HTR-8/SVneo (cell line): ENCODE results near the gene MISP3.

Experiments used
- DNase-seq: peaks from one replicate; pipeline ENCODE4 v3.0.0; 2011; ENCODE audit warnings: low spot score, mixed read lengths; ENCODE audit not compliant: insufficient read length
- FAIRE-seq: peaks from 2 replicates; lab custom pipeline; 2011; peaks lifted over from hg19 to GRCh38; lab: Jason Lieb, UNC

The MISP3 gene

DNA sequence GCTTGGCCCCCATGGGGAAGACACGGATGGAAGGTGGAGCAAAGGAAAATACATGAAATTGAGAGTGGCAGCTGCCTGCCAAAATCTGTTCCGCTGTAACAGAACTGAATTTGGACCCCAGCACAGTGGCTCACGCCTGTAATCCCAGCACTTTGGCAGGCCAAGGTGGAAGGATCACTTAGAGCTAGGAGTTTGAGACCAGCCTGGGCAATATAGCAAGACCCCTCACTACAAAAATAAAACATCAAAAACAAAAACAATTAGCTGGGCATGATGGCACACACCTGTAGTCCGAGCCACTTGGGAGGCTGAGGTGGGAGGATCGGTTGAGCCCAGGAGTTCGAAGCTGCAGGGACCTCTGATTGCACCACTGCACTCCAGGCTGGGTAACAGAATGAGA lies 20.1 kb upstream of the MISP3 start:
- DNase-seq: no peak
- FAIRE-seq: no peak

DNA sequence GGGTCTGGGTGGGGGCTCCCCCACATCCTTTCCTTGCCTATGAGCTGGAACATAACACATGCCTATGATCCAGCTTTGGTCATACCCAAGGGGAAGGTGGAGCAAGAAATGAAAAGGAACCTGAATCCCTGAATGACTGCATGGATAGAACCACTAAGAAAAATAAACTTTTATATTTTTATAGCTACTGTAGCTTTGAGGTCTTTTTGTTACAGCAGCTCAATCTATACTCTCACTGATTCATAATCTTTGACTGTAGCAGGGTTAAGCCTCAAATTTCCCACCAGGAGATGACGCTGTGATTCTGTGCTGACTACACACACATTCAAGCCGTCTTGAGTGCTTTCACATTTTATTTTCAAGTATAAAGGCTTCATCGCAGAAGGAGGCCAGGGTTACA lies 19.6 kb upstream of the MISP3 start:
- FAIRE-seq: no peak
- no peak for DNase-seq

DNA sequence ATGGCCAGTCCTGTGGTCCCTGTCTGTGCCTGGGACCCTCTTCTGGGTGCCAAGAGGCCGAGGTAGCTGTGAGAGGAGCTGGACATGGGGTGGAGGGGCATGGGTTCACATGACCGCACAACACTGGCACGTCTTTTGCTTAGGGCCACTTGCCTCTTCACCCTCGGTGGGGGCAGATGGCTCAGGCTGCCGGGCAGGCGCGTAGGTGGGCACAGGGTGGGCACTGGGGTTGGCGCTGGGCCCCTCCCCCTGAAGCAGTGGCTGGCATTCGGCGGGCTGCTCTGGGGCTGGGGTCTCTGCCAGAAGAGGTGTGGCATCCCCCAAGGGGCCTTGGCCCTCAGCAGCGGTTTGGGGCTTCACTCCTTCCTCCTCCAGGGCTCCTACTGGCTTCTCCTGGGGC lies 19.1 kb upstream of the MISP3 start:
- DNase-seq: no peak
- FAIRE-seq: no peak

DNA sequence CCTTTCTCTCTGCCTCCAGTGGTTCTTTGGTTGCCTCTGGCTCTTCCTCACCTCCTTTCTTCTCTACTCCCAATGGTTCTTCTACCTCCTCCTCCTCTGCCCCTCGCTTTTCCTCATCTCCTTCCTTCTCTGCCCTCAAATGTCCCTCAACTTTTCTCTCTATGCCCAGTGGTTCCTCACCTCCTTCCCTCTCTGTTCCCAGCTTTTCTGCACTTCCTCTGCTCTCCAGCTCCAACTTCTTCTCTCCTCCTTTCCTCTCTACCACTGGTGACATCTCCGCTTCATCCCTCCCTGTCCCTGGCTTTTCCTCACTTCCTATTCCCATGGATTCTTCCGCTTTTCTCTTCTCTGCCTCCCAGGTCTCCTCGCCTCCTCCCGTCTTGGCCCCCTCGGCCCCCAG lies 18.5 kb upstream of the MISP3 start:
- DNase-seq: no peak
- no peak for FAIRE-seq

DNA sequence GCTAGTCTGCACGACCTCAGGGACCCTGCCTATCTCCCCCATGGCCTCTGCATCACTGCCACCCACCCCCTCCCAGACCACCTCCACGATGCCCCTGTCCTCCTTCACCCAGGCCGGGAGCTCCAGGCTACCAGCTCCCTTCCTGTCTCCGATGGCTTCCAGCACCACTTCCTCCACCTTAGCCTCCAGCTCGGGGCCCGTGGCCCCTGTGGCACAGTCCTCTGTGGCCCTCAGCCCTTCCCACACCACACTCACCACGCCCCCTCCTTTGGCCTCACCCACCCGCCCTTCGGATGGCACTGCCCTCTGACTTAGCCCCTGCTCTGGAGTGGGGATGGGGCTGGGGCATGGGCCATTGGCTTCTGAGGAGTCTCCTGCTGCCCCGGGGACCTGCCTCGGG lies 17.9 kb upstream of the MISP3 start:
- FAIRE-seq (no peak), DNase-seq (no peak)

DNA sequence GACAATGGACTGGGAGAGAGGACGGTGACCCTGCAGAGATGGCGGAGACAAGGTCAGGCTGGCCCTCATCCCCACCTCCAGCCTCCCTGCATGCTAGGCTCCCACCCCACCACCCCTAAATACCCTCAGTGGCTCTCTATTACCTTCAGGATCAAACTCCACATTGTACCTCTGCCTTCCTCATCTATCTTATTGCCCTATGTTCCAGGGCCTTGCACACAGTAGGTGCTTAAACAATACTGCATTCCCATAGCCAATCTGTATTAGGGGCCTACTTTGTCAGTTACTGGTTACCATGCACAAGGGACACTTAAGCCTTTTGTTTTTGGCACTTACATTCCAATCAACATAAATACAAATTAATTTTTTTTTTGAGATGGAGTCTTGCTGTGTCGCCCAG lies 17.2 kb upstream of the MISP3 start:
- DNase-seq (no peak), FAIRE-seq (no peak)

DNA sequence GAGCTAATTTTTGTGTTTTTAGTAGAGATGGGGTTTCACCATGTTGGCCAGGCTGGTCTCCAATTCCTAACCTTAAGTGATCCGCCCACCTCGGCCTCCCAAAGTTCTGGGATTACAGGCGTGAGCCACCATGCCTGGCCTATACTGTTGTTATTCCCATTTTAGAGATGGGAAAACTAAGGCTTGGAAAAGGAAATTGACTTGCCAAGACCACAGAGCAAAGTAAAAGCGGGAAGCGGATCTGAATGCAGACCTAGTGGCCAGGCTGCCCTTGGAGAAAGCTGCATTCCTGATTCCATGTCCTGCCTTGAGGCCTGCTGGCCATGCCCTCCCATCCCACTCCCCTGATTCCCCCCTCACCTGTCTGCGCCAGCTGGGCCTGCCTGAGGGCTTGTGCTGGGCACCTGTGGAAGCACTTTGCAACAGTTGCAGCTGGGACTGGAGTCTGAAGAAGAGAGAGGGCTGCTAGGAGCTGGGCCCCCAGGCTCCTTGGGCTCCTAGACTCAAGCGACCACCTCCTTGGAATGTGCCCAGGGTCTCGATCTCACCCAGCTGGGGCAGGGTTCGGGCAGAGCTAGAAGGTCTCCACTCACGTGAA lies 16.4 kb upstream of the MISP3 start:
- FAIRE-seq (no peak), DNase-seq (no peak)

DNA sequence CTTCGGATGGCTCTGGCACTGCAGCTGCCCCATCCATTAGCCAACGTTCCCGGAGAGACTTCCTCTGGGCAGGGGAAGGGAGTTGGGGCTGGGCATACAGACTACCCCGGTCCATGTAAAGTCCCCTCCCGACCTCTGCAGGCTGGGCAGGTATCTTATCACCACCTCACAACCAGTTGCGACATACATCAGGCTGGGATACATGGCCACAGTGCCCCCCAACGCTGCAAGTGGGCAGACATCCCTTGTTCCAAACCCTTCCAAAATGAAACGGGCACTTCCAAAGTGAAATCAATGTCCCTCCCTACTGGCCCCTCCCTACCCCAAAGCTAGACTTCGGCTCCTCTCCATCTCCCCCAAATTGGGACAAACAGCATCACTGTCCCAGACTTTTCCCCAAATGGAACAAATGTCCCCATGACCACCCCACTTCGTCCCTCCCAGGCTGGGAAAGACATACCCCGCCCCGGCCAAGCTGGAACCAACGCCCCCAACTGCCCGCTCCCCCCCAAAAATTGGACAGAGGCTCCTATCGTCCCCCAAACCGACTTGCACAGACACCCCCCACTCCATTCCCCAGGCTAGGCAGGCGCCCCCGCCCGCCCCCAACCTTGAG lies 15.7 kb upstream of the MISP3 start:
- FAIRE-seq (no peak), DNase-seq (no peak)

DNA sequence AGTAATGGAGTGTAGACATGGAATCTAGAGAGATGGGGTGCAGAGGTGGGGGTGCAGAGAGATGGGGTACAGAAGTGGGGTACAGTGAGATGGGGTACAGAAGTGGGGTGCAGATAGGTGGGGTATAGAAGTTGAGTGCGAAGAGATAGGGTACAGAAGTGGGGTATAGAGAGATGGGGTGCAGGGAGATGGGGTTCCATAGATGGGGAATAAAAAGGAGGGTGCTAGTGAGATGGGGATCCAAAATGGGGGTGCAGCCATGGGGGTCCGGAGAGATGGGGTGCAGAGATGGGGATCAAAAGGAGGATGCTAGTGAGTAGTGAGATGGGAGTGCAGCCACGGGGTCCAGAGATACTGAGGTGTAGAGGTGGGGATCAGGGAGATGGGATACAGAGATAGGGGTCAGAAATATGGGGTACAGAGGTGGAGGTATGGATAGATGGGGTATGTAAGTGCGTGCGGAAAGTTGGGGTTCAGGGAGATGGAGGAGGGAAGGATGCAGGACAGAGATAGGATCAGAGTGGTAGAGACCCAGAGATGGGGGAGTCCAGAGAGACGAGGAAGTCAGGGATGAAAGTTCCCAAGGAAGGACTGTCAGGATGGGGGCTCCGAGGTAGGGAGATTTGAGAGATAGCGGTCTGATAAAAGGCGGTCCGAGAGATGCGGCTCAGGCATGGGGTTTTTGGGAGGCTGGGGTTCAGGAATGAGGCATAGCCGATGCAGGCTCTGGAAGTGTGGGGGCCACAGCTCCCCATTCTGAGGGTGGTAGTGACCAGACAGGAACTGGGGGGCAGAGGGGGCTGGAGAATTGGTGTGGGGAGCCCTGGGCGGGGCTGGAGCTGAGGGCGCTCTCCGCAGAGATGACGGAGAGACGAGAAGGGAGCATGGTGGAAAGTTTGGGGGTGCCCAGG lies 14.1 kb upstream of the MISP3 start:
- FAIRE-seq: no peak
- DNase-seq: no peak

DNA sequence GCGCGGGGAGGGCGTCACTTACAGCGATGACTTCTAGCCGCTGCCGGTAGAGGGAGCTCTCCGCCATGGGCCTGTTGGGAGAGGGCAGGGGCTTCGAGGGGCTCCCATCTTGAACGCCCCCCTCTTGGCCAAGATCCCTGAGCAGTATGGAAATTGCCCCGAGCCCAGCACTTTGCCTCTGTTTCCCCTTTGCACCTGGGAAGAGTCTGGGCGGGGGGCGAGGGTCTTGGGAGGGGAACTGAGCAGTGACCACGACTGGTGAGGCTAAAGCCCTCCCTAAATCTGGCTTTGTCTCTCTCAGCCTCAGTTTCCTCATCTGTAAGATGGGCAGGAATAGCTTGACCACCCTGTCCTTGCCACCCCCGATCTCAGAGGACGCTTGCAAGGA lies 13.5 kb upstream of the MISP3 start:
- DNase-seq (no peak), FAIRE-seq (no peak)

DNA sequence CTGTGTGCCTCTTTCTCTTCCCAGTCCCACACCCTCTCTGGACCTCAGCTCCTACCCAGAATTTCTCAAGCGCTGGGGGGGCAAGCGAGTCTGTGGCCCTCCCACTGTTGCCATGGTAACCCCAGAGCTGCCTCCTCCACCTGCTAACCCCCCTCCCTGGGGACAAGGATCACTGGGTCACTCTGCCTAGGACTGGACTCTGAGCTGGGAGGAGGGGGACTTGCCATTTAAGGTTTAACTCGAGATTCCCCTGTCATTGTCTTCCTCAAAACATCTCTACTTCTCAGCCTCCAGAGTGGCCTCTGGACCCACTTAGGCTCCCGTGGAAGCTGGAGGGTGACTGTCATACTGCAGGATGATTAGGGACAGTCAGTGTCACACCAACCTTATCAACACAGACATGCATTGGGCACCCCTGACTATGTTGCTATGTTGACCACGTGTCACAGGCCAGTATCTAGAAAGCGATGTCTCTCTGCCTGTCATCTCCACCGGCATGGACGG lies 12.9 kb upstream of the MISP3 start:
- FAIRE-seq (no peak), DNase-seq (no peak)

DNA sequence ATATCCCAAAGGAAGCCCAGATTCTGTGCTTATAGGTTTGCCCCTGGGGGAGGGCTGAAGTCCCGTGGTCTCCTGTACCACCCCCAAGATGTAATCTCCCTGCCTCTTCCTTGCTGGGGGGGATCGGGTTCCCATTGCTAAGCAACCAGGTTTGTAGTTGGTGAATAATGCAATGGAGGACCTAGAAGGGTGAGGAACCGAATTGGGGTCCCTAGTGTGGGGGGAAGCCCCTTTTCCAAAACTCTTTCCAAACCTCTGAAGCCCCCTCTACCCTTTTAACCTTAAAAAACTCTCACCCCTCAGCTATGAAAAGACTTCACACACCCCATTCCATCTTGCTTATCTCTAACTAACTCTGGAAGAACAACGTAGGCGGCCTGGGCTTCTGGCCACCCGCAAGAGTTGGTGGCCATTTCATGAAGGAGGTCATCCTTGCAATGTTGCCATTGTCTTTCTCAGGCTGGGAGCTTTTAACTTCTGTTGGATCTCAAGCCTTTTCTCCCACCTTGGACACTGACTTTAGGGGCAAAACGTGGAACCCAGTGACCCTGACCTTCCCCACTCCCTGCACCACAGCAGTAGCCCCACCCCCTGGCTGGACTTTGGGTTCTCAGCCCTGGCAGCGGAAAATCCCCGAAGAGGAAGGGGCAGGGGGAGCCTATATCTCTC lies 11.4 kb upstream of the MISP3 start:
- FAIRE-seq (no peak), DNase-seq (no peak)

DNA sequence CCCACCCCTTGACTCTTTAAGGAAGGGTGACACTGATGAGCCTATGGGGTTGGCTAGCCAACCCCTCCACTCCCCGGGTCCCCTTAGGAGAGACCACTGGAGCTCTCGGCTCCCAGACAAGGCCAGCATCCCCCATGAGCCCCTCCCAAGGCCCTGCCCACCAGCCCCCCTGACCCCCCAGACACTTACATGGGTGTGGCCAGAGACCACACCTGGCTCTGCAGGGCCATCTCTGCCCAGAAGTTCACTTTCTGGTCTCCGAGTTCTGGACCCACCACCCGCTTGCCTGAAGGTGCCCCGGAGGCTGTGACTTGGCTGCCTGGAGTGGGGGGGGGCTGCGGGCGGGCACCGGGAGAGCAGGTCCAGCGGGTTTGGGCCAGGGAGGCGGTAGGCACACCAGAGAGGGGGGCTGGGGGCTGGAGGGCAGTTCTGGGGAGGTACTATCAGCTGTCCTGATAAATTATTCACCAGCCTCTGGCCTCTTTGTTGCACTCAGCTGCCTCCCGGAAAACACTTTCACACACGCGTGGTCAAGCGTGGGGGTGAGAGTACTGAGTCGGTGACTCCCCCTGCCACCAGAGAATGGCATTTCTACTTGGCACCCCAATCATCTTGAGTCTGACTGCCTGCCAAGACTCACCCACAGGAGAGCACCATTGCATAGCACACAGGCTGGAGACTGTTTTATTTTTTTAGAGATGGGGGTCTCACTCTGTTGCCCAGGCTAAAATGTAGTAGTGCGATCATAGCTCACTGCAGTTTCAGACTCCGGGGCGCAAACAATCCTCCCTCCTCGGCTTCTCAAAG lies 10.6 kb upstream of the MISP3 start, which contains the start of gene PALM3:
Gene PALM3, minus strand, starts transcription at position 326 of the 807 bp plus-strand sequence. Its CDS starts 96 bp downstream, at position 230.
- no peak for FAIRE-seq
- DNase-seq: no peak

DNA sequence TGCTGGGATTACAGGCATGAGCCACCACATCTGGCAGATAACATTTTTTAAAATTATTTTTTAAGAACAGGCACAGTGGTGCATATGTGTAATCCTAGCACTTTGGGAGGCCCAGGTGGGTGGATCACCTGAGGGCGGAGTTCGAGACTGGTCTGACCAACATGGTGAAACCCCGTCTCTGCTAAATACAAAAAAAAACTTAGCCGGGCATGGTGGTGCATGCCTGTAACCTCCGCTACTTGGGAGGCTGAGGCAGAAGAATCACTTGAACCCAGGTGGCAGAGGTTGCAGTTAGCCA lies 10.1 kb upstream of the MISP3 start:
- DNase-seq (no peak), FAIRE-seq (no peak)

DNA sequence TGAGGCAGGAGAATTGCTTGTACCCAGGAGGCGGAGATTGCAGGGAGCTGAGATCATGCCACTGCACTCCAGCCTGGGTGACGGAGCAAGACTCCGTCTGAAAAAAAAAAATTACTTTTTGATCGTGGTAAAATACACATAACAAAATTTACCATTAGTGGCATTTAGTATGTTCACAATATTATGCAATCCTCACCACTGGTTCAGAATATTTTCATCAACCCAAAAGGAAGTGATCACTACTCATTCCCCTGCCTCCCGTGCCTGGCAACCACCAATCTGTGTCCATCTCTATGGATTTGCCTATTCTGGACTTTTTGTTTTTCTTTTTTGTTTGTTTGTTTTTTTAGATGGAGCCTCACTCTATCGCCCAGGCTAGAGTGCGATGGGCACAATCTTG lies 9.5 kb upstream of the MISP3 start:
- DNase-seq (no peak), FAIRE-seq (no peak)

DNA sequence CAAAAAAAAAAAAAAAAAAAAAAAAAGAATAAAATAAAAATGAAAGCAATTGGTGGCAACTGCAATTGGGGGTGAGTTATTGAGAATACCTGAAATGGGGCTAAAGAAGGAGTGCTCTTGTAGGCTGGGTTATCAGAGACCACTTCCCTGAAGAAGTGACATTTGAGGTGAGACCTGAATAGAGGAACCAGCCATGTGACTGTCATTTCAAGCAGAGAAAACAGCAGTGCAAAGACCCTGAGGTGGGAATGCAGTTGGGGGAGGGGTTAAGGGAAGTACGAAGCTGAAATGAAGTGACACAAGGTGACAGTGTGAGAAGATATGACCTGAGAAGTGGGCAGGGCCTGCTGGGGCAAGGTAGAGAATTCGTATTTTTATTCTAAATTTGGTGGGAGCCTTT lies 6.5 kb upstream of the MISP3 start:
- DNase-seq: no peak
- FAIRE-seq: no peak

DNA sequence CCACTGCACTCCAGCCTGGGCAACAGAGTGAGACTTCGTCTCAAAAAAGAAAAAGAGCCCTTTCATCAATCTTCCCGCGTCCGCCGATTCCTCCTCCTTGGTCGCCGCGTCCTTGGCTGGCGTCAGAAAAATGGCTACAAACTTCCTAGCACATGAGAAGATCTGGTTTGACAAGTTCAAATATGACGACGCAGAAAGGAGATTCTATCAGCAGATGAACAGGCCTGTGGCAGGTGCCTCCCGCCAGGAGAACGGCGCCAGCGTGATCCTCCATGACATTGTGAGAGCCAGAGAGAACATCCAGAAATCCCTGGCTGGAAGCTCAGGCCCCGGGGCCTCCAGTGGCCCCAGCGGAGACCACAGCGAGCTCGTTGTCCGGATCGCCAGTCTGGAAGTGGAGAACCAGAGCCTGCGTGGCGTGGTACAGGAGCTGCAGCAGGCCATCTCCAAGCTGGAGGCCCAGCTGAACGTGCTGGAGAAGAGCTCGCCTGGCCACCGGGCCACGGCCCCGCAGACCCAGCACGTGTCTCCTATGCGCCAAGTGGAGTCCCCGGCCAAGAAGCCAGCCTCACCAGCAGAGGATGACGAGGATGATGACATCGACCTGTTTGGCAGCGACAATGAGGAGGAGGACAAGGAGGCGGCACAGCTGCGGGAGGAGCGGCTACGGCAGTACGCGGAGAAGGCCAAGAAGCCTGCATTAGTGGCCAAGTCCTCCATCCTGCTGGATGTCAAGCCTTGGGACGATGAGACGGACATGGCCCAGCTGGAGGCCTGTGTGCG lies 2.1 kb upstream of the MISP3 start:
- FAIRE-seq (no peak), DNase-seq (no peak)

DNA sequence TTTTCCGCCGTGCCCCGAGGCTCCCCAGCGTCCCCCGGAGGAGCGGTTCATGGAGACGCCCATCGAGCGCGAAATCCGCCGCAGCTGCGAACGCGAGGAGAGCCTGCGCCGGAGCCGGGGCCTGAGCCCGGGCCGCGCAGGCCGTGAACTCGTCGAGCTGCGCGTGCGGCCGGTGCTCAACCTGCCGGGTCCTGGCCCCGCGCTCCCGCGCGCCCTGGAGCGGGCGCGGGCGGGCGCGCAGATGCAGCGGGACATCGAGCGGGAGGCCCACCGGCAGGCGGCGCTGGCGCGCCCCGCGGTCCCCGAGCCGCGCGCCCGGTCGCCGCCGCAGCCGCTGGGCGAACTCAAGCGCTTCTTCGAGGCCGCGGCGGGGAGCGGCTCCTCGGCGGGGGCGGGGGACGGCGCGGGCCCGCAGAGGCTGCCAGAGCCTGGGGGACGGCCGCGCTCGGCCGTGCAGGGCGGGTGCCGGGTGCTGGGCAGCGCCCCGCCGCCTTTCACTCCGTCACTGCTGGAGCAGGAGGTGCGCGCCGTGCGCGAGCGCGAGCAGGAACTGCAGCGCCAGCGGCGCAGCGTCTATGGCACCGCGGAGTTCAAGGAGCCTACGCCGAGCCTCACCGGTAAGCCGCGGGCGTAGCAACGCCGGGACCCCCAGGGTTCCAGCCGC lies 807 bp downstream of the MISP3 start:
- peak; percentile 56 for DNase-seq

More for the DNA sequence above, 807 bp downstream of the MISP3 start:
- no peak for FAIRE-seq
